Measurements from ENCODE around the gene CAPZB. TPM values are rescaled to one million over a fixed set of nuclear protein-coding genes. Genes with fewer than 3 reads are reported as not detected.

Gene CAPZB
- total RNA-seq, 1 donor from 2014 or later: 217 TPM

- H3K36me3 ChIP-seq: peaks cover 5% of the 10 kb centered on the region
- intact Hi-C loops (cut with micrococcal nuclease): loop anchor here (10.0 kb wide), 1 partner anchor 67 kb away; no protein-coding TSS in a partner anchor
- no peaks in the 10 kb centered on the region for H3K9me3 ChIP-seq (replicated peaks)
- H3K4me3 ChIP-seq: no peak overlapping the region
- no peak for TF ChIP-seq CTCF (IDR thresholded peaks at IDR 0.05; ENCODE audit: borderline replicate concordance)
- peaks cover 79% of the 10 kb centered on the region for H3K4me1 ChIP-seq
- H3K27me3 ChIP-seq (ENCODE audit: low read depth): no peaks in the 10 kb centered on the region
- H3K27ac ChIP-seq (replicated peaks): no peak overlapping the region
- DNase-seq: no peak
Observed at GRCh38 chr1:19397217-19397945, 88.0 kb downstream of the CAPZB start.

- no peak overlapping the region for H3K4me3 ChIP-seq
- intact Hi-C loops (cut with micrococcal nuclease): loop anchor here (10.0 kb wide), 1 partner anchor 69 kb away; no protein-coding TSS in a partner anchor
- no peaks in the 10 kb centered on the region for H3K9me3 ChIP-seq (replicated peaks)
- peaks cover 5% of the 10 kb centered on the region for H3K36me3 ChIP-seq
- no peak overlapping the region for H3K27ac ChIP-seq (replicated peaks)
- peaks cover 79% of the 10 kb centered on the region for H3K4me1 ChIP-seq
- no peak for DNase-seq
- no peaks in the 10 kb centered on the region for H3K27me3 ChIP-seq (ENCODE audit: low read depth)
- no peak for TF ChIP-seq CTCF (IDR thresholded peaks at IDR 0.05; ENCODE audit: borderline replicate concordance)
Observed at GRCh38 chr1:19396280-19396679, 89.1 kb downstream of the CAPZB start.

- intact Hi-C loops (cut with micrococcal nuclease): loop anchor here (10.0 kb wide), 1 partner anchor 69 kb away; no protein-coding TSS in a partner anchor
- DNase-seq: no peak
- H3K4me1 ChIP-seq: peaks cover 79% of the 10 kb centered on the region
Observed at GRCh38 chr1:19395678-19396192, 89.6 kb downstream of the CAPZB start.

GRCh38 chr1:19393046-19393445 is 92.3 kb downstream of the CAPZB start:
- no peak for DNase-seq
- peaks cover 5% of the 10 kb centered on the region for H3K36me3 ChIP-seq
- no peak for TF ChIP-seq CTCF (IDR thresholded peaks at IDR 0.05; ENCODE audit: borderline replicate concordance)
- H3K27me3 ChIP-seq (ENCODE audit: low read depth): no peaks in the 10 kb centered on the region
- H3K9me3 ChIP-seq (replicated peaks): no peaks in the 10 kb centered on the region
- peak overlapping the region; percentile 11 for H3K27ac ChIP-seq (replicated peaks)
- H3K4me1 ChIP-seq: peaks cover 68% of the 10 kb centered on the region
- intact Hi-C loops (cut with micrococcal nuclease): loop anchor here (10.0 kb wide), 1 partner anchor 72 kb away; no protein-coding TSS in a partner anchor
- no peak overlapping the region for H3K4me3 ChIP-seq

More at GRCh38 chr1:19395678-19396192, 89.6 kb downstream of the CAPZB start:
- no peak for TF ChIP-seq CTCF (IDR thresholded peaks at IDR 0.05; ENCODE audit: borderline replicate concordance)
- Histone ChIP-seq H3K27ac (replicated peaks) (no peak overlapping the region), H3K9me3 (replicated peaks) (no peaks in the 10 kb centered on the region), H3K36me3 (peaks cover 5% of the 10 kb centered on the region), H3K4me3 (no peak overlapping the region), H3K27me3 (ENCODE audit: low read depth) (no peaks in the 10 kb centered on the region)

GRCh38 chr1:19392221-19392620 is 93.1 kb downstream of the CAPZB start:
- no peak for TF ChIP-seq CTCF (IDR thresholded peaks at IDR 0.05; ENCODE audit: borderline replicate concordance)
- Histone ChIP-seq H3K27me3 (ENCODE audit: low read depth) (no peaks in the 10 kb centered on the region), H3K27ac (replicated peaks) (peak overlapping the region; percentile 76), H3K4me3 (no peak overlapping the region), H3K9me3 (replicated peaks) (no peaks in the 10 kb centered on the region), H3K36me3 (peaks cover 5% of the 10 kb centered on the region), H3K4me1 (peaks cover 68% of the 10 kb centered on the region)
- intact Hi-C loops (cut with micrococcal nuclease): loop anchor here (10.0 kb wide), 1 partner anchor 73 kb away; no protein-coding TSS in a partner anchor
- no peak for DNase-seq
